Activated CD4-positive, alpha-beta T cell treated with anti-CD3 and anti-CD28 coated beads, Interleukin-2, amount 10 ng/mL, durations not matched to agents 24 days and 14 days (primary cell): ENCODE data around the gene TTBK1. TPM values are rescaled to one million over a fixed set of nuclear protein-coding genes. Genes with fewer than 3 reads are reported as not detected.

Experiments
- DNase-seq: peaks from one replicate; pipeline ENCODE4 v3.0.0; 2022
- H3K27ac Mint-ChIP-seq: one replicate; pipeline ENCODE4 v1.8.0; 2022; ENCODE audit warnings: mild to moderate bottlenecking, mixed read lengths
- H3K27me3 Mint-ChIP-seq: one replicate; pipeline ENCODE4 v1.8.0; 2022; ENCODE audit warnings: mixed read lengths
- H3K36me3 Mint-ChIP-seq: one replicate; pipeline ENCODE4 v1.8.0; 2022; ENCODE audit warnings: low read depth, mild to moderate bottlenecking, mixed read lengths
- H3K4me1 Mint-ChIP-seq: one replicate; pipeline ENCODE4 v1.8.0; 2021; ENCODE audit warnings: mixed read lengths
- H3K4me3 Mint-ChIP-seq: one replicate; pipeline ENCODE4 v1.8.0; 2022; ENCODE audit warnings: mild to moderate bottlenecking, moderate library complexity, mixed read lengths
- H3K9me3 Mint-ChIP-seq: one replicate; pipeline ENCODE4 v1.8.0; 2021; ENCODE audit warnings: mixed read lengths
- intact Hi-C: fragments of 100-400 bp; cut with micrococcal nuclease; formaldehyde crosslinking; loops from one replicate; pipeline ENCODE4 v1.15.1; 2023
- total RNA-seq: library from RNA; stranded (reverse); gene quantifications from 2 replicates; pipeline ENCODE4 v1.2.3, GENCODE V29; 2022

Gene TTBK1
- total RNA-seq, 1 donor from 2014 or later = 0.72 TPM

- no peaks in the 10 kb centered on the region for H3K4me1 Mint-ChIP-seq
- intact Hi-C loops = no loop called here
- no peaks in the 10 kb centered on the region for H3K9me3 Mint-ChIP-seq
- no peak overlapping the region for H3K27ac Mint-ChIP-seq
- no peak for DNase-seq
- H3K27me3 Mint-ChIP-seq = peaks cover 28% of the 10 kb centered on the region
- no peaks in the 10 kb centered on the region for H3K36me3 Mint-ChIP-seq
- no peak overlapping the region for H3K4me3 Mint-ChIP-seq
Observed at GRCh38 chr6:43286980-43287716, 43.9 kb downstream of the TTBK1 start.

- DNase-seq = no peak
- intact Hi-C loops = no loop called here
- no peak overlapping the region for H3K27ac Mint-ChIP-seq
- H3K4me3 Mint-ChIP-seq = no peak overlapping the region
- H3K36me3 Mint-ChIP-seq = no peaks in the 10 kb centered on the region
- H3K9me3 Mint-ChIP-seq = no peaks in the 10 kb centered on the region
- H3K27me3 Mint-ChIP-seq = peaks cover 26% of the 10 kb centered on the region
- no peaks in the 10 kb centered on the region for H3K4me1 Mint-ChIP-seq
Observed at GRCh38 chr6:43287717-43288679, 44.7 kb downstream of the TTBK1 start.

GRCh38 chr6:43290339-43290904 is 47.1 kb downstream of the TTBK1 start:
- no peaks in the 10 kb centered on the region for H3K36me3 Mint-ChIP-seq
- H3K27me3 Mint-ChIP-seq = peaks cover 23% of the 10 kb centered on the region
- no peak overlapping the region for H3K27ac Mint-ChIP-seq
- DNase-seq = no peak
- intact Hi-C loops = no loop called here
- H3K4me3 Mint-ChIP-seq = no peak overlapping the region
- H3K4me1 Mint-ChIP-seq = no peaks in the 10 kb centered on the region
- H3K9me3 Mint-ChIP-seq = no peaks in the 10 kb centered on the region

- Mint-ChIP-seq H3K4me1 (no peaks in the 10 kb centered on the region), H3K27me3 (peaks cover 18% of the 10 kb centered on the region), H3K4me3 (no peak overlapping the region), H3K27ac (no peak overlapping the region), H3K36me3 (no peaks in the 10 kb centered on the region), H3K9me3 (no peaks in the 10 kb centered on the region)
- no peak for DNase-seq
- intact Hi-C loops = no loop called here
Observed at GRCh38 chr6:43290905-43291355, 47.6 kb downstream of the TTBK1 start.

- no peak overlapping the region for H3K4me3 Mint-ChIP-seq
- intact Hi-C loops = no loop called here
- no peak overlapping the region for H3K27ac Mint-ChIP-seq
- H3K9me3 Mint-ChIP-seq = no peaks in the 10 kb centered on the region
- H3K27me3 Mint-ChIP-seq = peaks cover 16% of the 10 kb centered on the region
- no peak for DNase-seq
- no peaks in the 10 kb centered on the region for H3K36me3 Mint-ChIP-seq
- H3K4me1 Mint-ChIP-seq = no peaks in the 10 kb centered on the region
Observed at GRCh38 chr6:43291708-43292107, 48.4 kb downstream of the TTBK1 start.

- Mint-ChIP-seq H3K9me3 (no peaks in the 10 kb centered on the region), H3K27ac (no peak overlapping the region), H3K4me3 (no peak overlapping the region), H3K27me3 (peaks cover 18% of the 10 kb centered on the region), H3K36me3 (no peaks in the 10 kb centered on the region), H3K4me1 (no peaks in the 10 kb centered on the region)
- no peak for DNase-seq
- intact Hi-C loops = no loop called here
Observed at GRCh38 chr6:43292341-43292740, 49.1 kb downstream of the TTBK1 start.

GRCh38 chr6:43292763-43293318 is 49.6 kb downstream of the TTBK1 start:
- Mint-ChIP-seq H3K4me3 (no peak overlapping the region), H3K36me3 (no peaks in the 10 kb centered on the region), H3K27ac (no peak overlapping the region), H3K9me3 (no peaks in the 10 kb centered on the region), H3K4me1 (no peaks in the 10 kb centered on the region), H3K27me3 (peaks cover 16% of the 10 kb centered on the region)
- intact Hi-C loops = no loop called here
- no peak for DNase-seq

- H3K4me3 Mint-ChIP-seq = no peak overlapping the region
- H3K9me3 Mint-ChIP-seq = no peaks in the 10 kb centered on the region
- no peaks in the 10 kb centered on the region for H3K4me1 Mint-ChIP-seq
- intact Hi-C loops = no loop called here
- H3K36me3 Mint-ChIP-seq = no peaks in the 10 kb centered on the region
- H3K27ac Mint-ChIP-seq = no peak overlapping the region
- no peak for DNase-seq
- peaks cover 14% of the 10 kb centered on the region for H3K27me3 Mint-ChIP-seq
Observed at GRCh38 chr6:43293698-43294097, 50.4 kb downstream of the TTBK1 start.

- peaks cover 15% of the 10 kb centered on the region for H3K27me3 Mint-ChIP-seq
- no peak for DNase-seq
- no peaks in the 10 kb centered on the region for H3K4me1 Mint-ChIP-seq
- H3K9me3 Mint-ChIP-seq = no peaks in the 10 kb centered on the region
- H3K36me3 Mint-ChIP-seq = no peaks in the 10 kb centered on the region
- H3K4me3 Mint-ChIP-seq = no peak overlapping the region
- no peak overlapping the region for H3K27ac Mint-ChIP-seq
- intact Hi-C loops = no loop called here
Observed at GRCh38 chr6:43294536-43294935, 51.3 kb downstream of the TTBK1 start.

GRCh38 chr6:43295456-43295855 is 52.2 kb downstream of the TTBK1 start:
- Mint-ChIP-seq H3K4me3 (no peak overlapping the region), H3K36me3 (no peaks in the 10 kb centered on the region), H3K27me3 (peaks cover 19% of the 10 kb centered on the region), H3K9me3 (no peaks in the 10 kb centered on the region), H3K27ac (no peak overlapping the region), H3K4me1 (no peaks in the 10 kb centered on the region)
- intact Hi-C loops = no loop called here
- no peak for DNase-seq

GRCh38 chr6:43296780-43297497 is 53.7 kb downstream of the TTBK1 start:
- Mint-ChIP-seq H3K9me3 (no peaks in the 10 kb centered on the region), H3K4me3 (no peak overlapping the region), H3K27me3 (peaks cover 19% of the 10 kb centered on the region), H3K27ac (no peak overlapping the region), H3K36me3 (no peaks in the 10 kb centered on the region), H3K4me1 (no peaks in the 10 kb centered on the region)
- no peak for DNase-seq
- intact Hi-C loops = no loop called here

- no peaks in the 10 kb centered on the region for H3K9me3 Mint-ChIP-seq
- peaks cover 19% of the 10 kb centered on the region for H3K27me3 Mint-ChIP-seq
- H3K27ac Mint-ChIP-seq = no peak within 1 kb of the TSS
- H3K36me3 Mint-ChIP-seq = no peaks in the 10 kb centered on the region
- H3K4me3 Mint-ChIP-seq = no peak within 1 kb of the TSS
- intact Hi-C loops = no loop called here
- H3K4me1 Mint-ChIP-seq = no peaks in the 10 kb centered on the region
- no peak for DNase-seq
Observed at GRCh38 chr6:43297644-43298564, 54.6 kb downstream of the TTBK1 start, which contains the start of gene SLC22A7. SLC22A7 (plus strand) TSS chr6:43298260; CDS start chr6:43298359, 99 bp downstream.
